Esophagus (tissue), 2 donors: ENCODE measurements around the gene MEIS3. TPM values are rescaled to one million over a fixed set of nuclear protein-coding genes. Genes with fewer than 3 reads are reported as not detected.

Experiments
- H3K27ac ChIP-seq, 2 donors: one replicate each; pipeline ENCODE4 v1.5.1; 2013; ENCODE audit warnings: low read depth in 2 of 2, mild to moderate bottlenecking in 2 of 2, inconsistent platforms in 1 of 2, low read length in 1 of 2, moderate library complexity in 1 of 2
- H3K27me3 ChIP-seq, 2 donors: one replicate each; pipeline ENCODE4 v1.6.1; 2013; ENCODE audit warnings: low read length in 2 of 2, control low read depth in 1 of 2, mild to moderate bottlenecking in 1 of 2; ENCODE audit not compliant: insufficient read depth in 2 of 2, control insufficient read depth in 1 of 2
- H3K36me3 ChIP-seq, 2 donors: one replicate each; pipeline ENCODE4 v1.6.1; 2013; ENCODE audit warnings: low read length in 1 of 2; ENCODE audit not compliant: control insufficient read depth in 2 of 2, insufficient read depth in 2 of 2
- H3K4me1 ChIP-seq, 2 donors: one replicate each; pipeline ENCODE4 v1.6.1; 2013; ENCODE audit warnings: low read length in 1 of 2; ENCODE audit not compliant: control insufficient read depth in 2 of 2, insufficient read depth in 2 of 2
- H3K4me3 ChIP-seq, 2 donors: one replicate each; pipeline ENCODE4 v1.5.1; 2013; ENCODE audit warnings: low read length in 2 of 2, mild to moderate bottlenecking in 2 of 2, low read depth in 1 of 2, moderate library complexity in 1 of 2
- H3K9me3 ChIP-seq, 2 donors: one replicate each; pipeline ENCODE4 v1.6.1; 2013; ENCODE audit warnings: mild to moderate bottlenecking in 2 of 2, low read depth in 1 of 2, low read length in 1 of 2, moderate library complexity in 1 of 2; ENCODE audit not compliant: control insufficient read depth in 2 of 2, insufficient read depth in 1 of 2
- WGBS, 2 donors: extraction: QIAGEN DNeasy Blood & Tissue Kit; methylation state at CpG; one replicate each; pipeline ENCODE4 v1.1.7; 2013; 5-methylcytosine and 5-hydroxymethylcytosine counted together
- polyA plus RNA-seq, 2 donors: library from polyadenylated mRNA; stranded (reverse); fragments of 200-250 nt; gene quantifications; one replicate each; pipeline ENCODE4 v1.2.3, GENCODE V29; 2013
- donor health status: healthy with polysubstance abuse.
- donor health status: Bipolar disorder and iron deficiency.

The MEIS3 gene
- polyA plus RNA-seq, 2 donors = 4.4 to 4.7 TPM

- H3K36me3 ChIP-seq = peaks cover 18 to 59% of the 10 kb centered on the region in 2 donors
Measured at GRCh38 chr19:47380559-47380958, 38.8 kb downstream of the MEIS3 start.

GRCh38 chr19:47379381-47379938 lies 39.9 kb downstream of the MEIS3 start:
- Histone ChIP-seq H3K27ac (no peak overlapping the region), H3K36me3 (peaks cover 19 to 70% of the 10 kb centered on the region in 2 donors), H3K4me1 (no peaks in the 10 kb centered on the region), H3K4me3 (no peak overlapping the region), H3K9me3 (no peaks in the 10 kb centered on the region), H3K27me3 (no peaks in the 10 kb centered on the region)
- WGBS, 2 donors = 91 to 92% methylated on average over 23 of the region's 23 CpGs

More at GRCh38 chr19:47380559-47380958, 38.8 kb downstream of the MEIS3 start:
- WGBS, 2 donors = 94 to 95% methylated on average over 6 of the region's 6 CpGs
- no peaks in the 10 kb centered on the region for H3K9me3 ChIP-seq
- H3K4me1 ChIP-seq = no peaks in the 10 kb centered on the region
- H3K27ac ChIP-seq = no peak overlapping the region
- H3K4me3 ChIP-seq = no peak overlapping the region
- no peaks in the 10 kb centered on the region for H3K27me3 ChIP-seq

GRCh38 chr19:47378246-47378645 lies 41.1 kb downstream of the MEIS3 start:
- H3K4me3 ChIP-seq = no peak overlapping the region
- no peaks in the 10 kb centered on the region for H3K4me1 ChIP-seq
- no peaks in the 10 kb centered on the region for H3K27me3 ChIP-seq
- H3K27ac ChIP-seq = no peak overlapping the region
- H3K9me3 ChIP-seq = no peaks in the 10 kb centered on the region
- WGBS, 2 donors = 92 to 93% methylated on average over 11 of the region's 11 CpGs
- peaks cover 19 to 78% of the 10 kb centered on the region in 2 donors for H3K36me3 ChIP-seq

- Histone ChIP-seq H3K27me3 (no peaks in the 10 kb centered on the region), H3K27ac (no peak overlapping the region), H3K4me1 (no peaks in the 10 kb centered on the region), H3K9me3 (no peaks in the 10 kb centered on the region), H3K36me3 (peaks cover 19 to 82% of the 10 kb centered on the region in 2 donors), H3K4me3 (no peak overlapping the region)
- WGBS, 2 donors = 85 to 90% methylated on average over 12 of the region's 12 CpGs
Measured at GRCh38 chr19:47377801-47378200, 41.5 kb downstream of the MEIS3 start.

GRCh38 chr19:47377208-47377701 lies 42.1 kb downstream of the MEIS3 start:
- H3K27me3 ChIP-seq = no peaks in the 10 kb centered on the region
- no peaks in the 10 kb centered on the region for H3K4me1 ChIP-seq
- WGBS, 2 donors = 77 to 78% methylated on average over 16 of the region's 16 CpGs
- no peaks in the 10 kb centered on the region for H3K9me3 ChIP-seq
- H3K4me3 ChIP-seq = no peak overlapping the region
- no peak overlapping the region for H3K27ac ChIP-seq
- H3K36me3 ChIP-seq = peaks cover 19 to 87% of the 10 kb centered on the region in 2 donors

GRCh38 chr19:47376589-47377144 lies 42.7 kb downstream of the MEIS3 start:
- H3K9me3 ChIP-seq = no peaks in the 10 kb centered on the region
- H3K27ac ChIP-seq = no peak overlapping the region
- peaks cover 21 to 82% of the 10 kb centered on the region in 2 donors for H3K36me3 ChIP-seq
- H3K4me1 ChIP-seq = no peaks in the 10 kb centered on the region
- no peak overlapping the region for H3K4me3 ChIP-seq
- 89 to 90% methylated on average over 15 to 16 of the region's 16 CpGs for WGBS, 2 donors
- no peaks in the 10 kb centered on the region for H3K27me3 ChIP-seq

GRCh38 chr19:47375694-47376588 lies 43.4 kb downstream of the MEIS3 start:
- no peaks in the 10 kb centered on the region for H3K9me3 ChIP-seq
- no peak overlapping the region for H3K4me3 ChIP-seq
- no peaks in the 10 kb centered on the region for H3K27me3 ChIP-seq
- H3K36me3 ChIP-seq = peaks cover 17 to 80% of the 10 kb centered on the region in 2 donors
- no peak overlapping the region for H3K27ac ChIP-seq
- H3K4me1 ChIP-seq = no peaks in the 10 kb centered on the region
- 95 to 96% methylated on average over 28 to 30 of the region's 30 CpGs for WGBS, 2 donors

GRCh38 chr19:47374876-47375693 lies 44.2 kb downstream of the MEIS3 start:
- Histone ChIP-seq H3K27ac (no peak overlapping the region), H3K36me3 (peaks cover 15 to 75% of the 10 kb centered on the region in 2 donors), H3K27me3 (no peaks in the 10 kb centered on the region), H3K4me3 (no peak overlapping the region), H3K9me3 (no peaks in the 10 kb centered on the region), H3K4me1 (no peaks in the 10 kb centered on the region)
- 90 to 95% methylated on average over 26 to 30 of the region's 30 CpGs for WGBS, 2 donors
